IMR-90 (cell line): ENCODE data around the gene NOC2L. TPM values are rescaled to one million over a fixed set of nuclear protein-coding genes. Genes with fewer than 3 reads are reported as not detected.

ENCODE experiments used
- ATAC-seq: fragments of 200-7000 bp; cut with Tn5 transposase; 2 replicates; pipeline ENCODE4 v1.9.1; 2020; ENCODE audit warnings: low read depth, mild to moderate bottlenecking, moderate library complexity
- BruUV-seq: library from RNA; stranded (reverse); fragments of 400-500 nt; replicated peaks from 2 replicates; lab custom pipeline; 2021; lab: Mats Ljungman, UMichigan
- CTCF ChIA-PET: fragments of 300-600 bp; formaldehyde crosslinking; extraction: SDS; loops from one replicate; lab custom pipeline; 2021; ENCODE audit warnings: antibody characterized with exemption; lab: Yijun Ruan, JAX
- POLR2A ChIA-PET: fragments of 300-600 bp; sonication (Branson Sonifier 250); formaldehyde crosslinking; loops from one replicate; lab custom pipeline; 2022; ENCODE audit warnings: antibody characterized with exemption; ENCODE audit not compliant: unreplicated experiment; lab: Charles Lee
- DNase-seq: peaks from one replicate; pipeline ENCODE4 v3.0.0; 2013
- H2AFZ ChIP-seq: replicated peaks from 2 replicates; pipeline ENCODE3; 2013; ENCODE audit warnings: low read length, mild to moderate bottlenecking; ENCODE audit not compliant: poor library complexity
- H2AK5ac ChIP-seq: 2 replicates; pipeline ENCODE4 v1.6.1; 2013; ENCODE audit warnings: low read depth, low read length, inconsistent platforms
- H2AK9ac ChIP-seq: replicated peaks from 2 replicates; pipeline ENCODE3; 2013; ENCODE audit warnings: mild to moderate bottlenecking, low read depth, low read length, moderate library complexity; ENCODE audit not compliant: poor library complexity
- H2BK120ac ChIP-seq: 2 replicates; pipeline ENCODE4 v1.6.1; 2013; ENCODE audit warnings: low read depth, low read length, inconsistent platforms
- H2BK15ac ChIP-seq: 3 replicates; pipeline ENCODE4 v1.6.1; 2013; ENCODE audit warnings: low read depth, low read length, inconsistent platforms
- H2BK20ac ChIP-seq: 2 replicates; pipeline ENCODE4 v1.6.1; 2013; ENCODE audit warnings: low read depth, mild to moderate bottlenecking, inconsistent platforms, low read length, moderate library complexity
- H2BK5ac ChIP-seq: 2 replicates; pipeline ENCODE4 v1.6.1; 2013; ENCODE audit warnings: mild to moderate bottlenecking, low read depth, low read length, inconsistent platforms; ENCODE audit not compliant: poor library complexity, severe bottlenecking
- H3K14ac ChIP-seq: replicated peaks from 2 replicates; pipeline ENCODE4 v1.6.1; 2013; ENCODE audit warnings: low read depth, low read length, inconsistent platforms
- H3K18ac ChIP-seq: 2 replicates; pipeline ENCODE4 v1.6.1; 2013; ENCODE audit warnings: low read depth, low read length, control low read depth
- H3K23ac ChIP-seq: 2 replicates; pipeline ENCODE4 v1.6.1; 2013; ENCODE audit warnings: low read depth, low read length, inconsistent platforms
- H3K27ac ChIP-seq: 2 replicates; pipeline ENCODE4 v1.5.1; 2013; ENCODE audit warnings: mild to moderate bottlenecking, control low read depth, low read length; ENCODE audit not compliant: insufficient read depth
- H3K27me3 ChIP-seq: 2 replicates; pipeline ENCODE4 v1.6.1; 2013; ENCODE audit warnings: low read length; ENCODE audit not compliant: control insufficient read depth, insufficient read depth
- H3K36me3 ChIP-seq: 2 replicates; pipeline ENCODE4 v1.6.1; 2013; ENCODE audit warnings: low read length, mixed read lengths; ENCODE audit not compliant: control insufficient read depth, insufficient read depth
- H3K4ac ChIP-seq: 2 replicates; pipeline ENCODE4 v1.6.1; 2013; ENCODE audit warnings: low read depth, low read length, inconsistent platforms
- H3K4me1 ChIP-seq: 2 replicates; pipeline ENCODE4 v1.6.1; 2013; ENCODE audit warnings: low read length, mixed read lengths; ENCODE audit not compliant: control insufficient read depth, insufficient read depth
- H3K4me2 ChIP-seq: 2 replicates; pipeline ENCODE4 v1.6.1; 2013; ENCODE audit warnings: low read depth, mild to moderate bottlenecking, control low read depth, low read length, moderate library complexity
- H3K4me3 ChIP-seq: 2 replicates; pipeline ENCODE4 v1.5.1; 2013; ENCODE audit warnings: low read depth, mild to moderate bottlenecking, control low read depth, low read length, moderate library complexity; ENCODE audit not compliant: insufficient read depth
- H3K56ac ChIP-seq: 2 replicates; pipeline ENCODE4 v1.6.1; 2013; ENCODE audit warnings: low read length, inconsistent platforms; ENCODE audit not compliant: insufficient read depth; ENCODE audit errors: extremely low read depth
- H3K79me1 ChIP-seq, 2 experiments: 2 replicates each; pipeline ENCODE4 v1.6.1; 2013; ENCODE audit warnings: low read length in 2 of 2, inconsistent platforms in 1 of 2, low read depth in 1 of 2
- H3K9ac ChIP-seq: 2 replicates; pipeline ENCODE4 v1.6.1; 2013; ENCODE audit warnings: low read depth, low read length, control low read depth
- H3K9me1 ChIP-seq: 2 replicates; pipeline ENCODE4 v1.6.1; 2013; ENCODE audit warnings: low read length, inconsistent platforms; ENCODE audit not compliant: insufficient read depth
- H3K9me3 ChIP-seq: 2 replicates; pipeline ENCODE4 v1.6.1; 2013; ENCODE audit warnings: low read length; ENCODE audit not compliant: control insufficient read depth, insufficient read depth
- H4K20me1 ChIP-seq: 2 replicates; pipeline ENCODE4 v1.6.1; 2013; ENCODE audit warnings: low read length, inconsistent platforms; ENCODE audit not compliant: insufficient read depth
- H4K5ac ChIP-seq: 2 replicates; pipeline ENCODE4 v1.6.1; 2013; ENCODE audit warnings: mild to moderate bottlenecking, low read depth, low read length, control low read depth
- H4K8ac ChIP-seq, 2 experiments: 2 replicates each; pipeline ENCODE4 v1.6.1; 2013; ENCODE audit warnings: low read depth in 2 of 2, low read length in 2 of 2, control low read depth in 1 of 2, inconsistent platforms in 1 of 2
- H4K91ac ChIP-seq: 2 replicates; pipeline ENCODE4 v1.6.1; 2013; ENCODE audit warnings: low read depth, low read length, inconsistent platforms; ENCODE audit not compliant: insufficient read depth
- BHLHE40 ChIP-seq: fragments of 150-350 bp; IDR thresholded peaks from 2 replicates; pipeline ENCODE4 v1.6.1; 2016; ENCODE audit warnings: mild to moderate bottlenecking, low read depth, low read length
- CEBPB ChIP-seq: IDR thresholded peaks from 2 replicates; pipeline ENCODE4 v1.6.1; 2012; ENCODE audit warnings: low read depth, low read length, improper control_type of control experiment
- CHD1 ChIP-seq: IDR thresholded peaks from 2 replicates; pipeline ENCODE4 v1.6.1; 2012; ENCODE audit warnings: low read depth, low read length, improper control_type of control experiment
- ELK1 ChIP-seq: fragments of 150-350 bp; IDR thresholded peaks from 2 replicates; pipeline ENCODE4 v1.6.1; 2016; ENCODE audit warnings: low read depth, mild to moderate bottlenecking, low read length, moderate library complexity, borderline replicate concordance
- FOS ChIP-seq: fragments of 150-350 bp; IDR thresholded peaks from 2 replicates; pipeline ENCODE4 v1.6.1; 2016; ENCODE audit warnings: low read depth, low read length
- MAFK ChIP-seq: IDR thresholded peaks from 2 replicates; pipeline ENCODE4 v1.6.1; 2012; ENCODE audit warnings: low read depth, low read length, improper control_type of control experiment
- MAZ ChIP-seq: IDR thresholded peaks from 2 replicates; pipeline ENCODE4 v1.6.1; 2012; ENCODE audit warnings: low read depth, mild to moderate bottlenecking, low read length, improper control_type of control experiment, moderate library complexity, borderline replicate concordance
- MXI1 ChIP-seq: IDR thresholded peaks from 2 replicates; pipeline ENCODE4 v1.6.1; 2012; ENCODE audit warnings: low read depth, mild to moderate bottlenecking, low read length, moderate library complexity, borderline replicate concordance
- NFE2L2 ChIP-seq: fragments of 150-350 bp; IDR thresholded peaks from 2 replicates; pipeline ENCODE4 v1.6.1; 2016; ENCODE audit warnings: low read depth, mild to moderate bottlenecking, low read length
- POLR2A ChIP-seq: IDR thresholded peaks from 2 replicates; pipeline ENCODE4 v1.6.1; 2012; ENCODE audit warnings: mild to moderate bottlenecking, low read depth, low read length
- RAD21 ChIP-seq: IDR thresholded peaks from 2 replicates; pipeline ENCODE4 v1.6.1; 2012; ENCODE audit warnings: low read length, improper control_type of control experiment
- RCOR1 ChIP-seq: IDR thresholded peaks from 2 replicates; pipeline ENCODE4 v1.6.1; 2012; ENCODE audit warnings: mild to moderate bottlenecking, low read length, improper control_type of control experiment; ENCODE audit not compliant: insufficient replicate concordance
- RFX5 ChIP-seq: IDR thresholded peaks from 2 replicates; pipeline ENCODE4 v1.8.0; 2012; ENCODE audit warnings: low read depth, mild to moderate bottlenecking, low read length, moderate library complexity
- SMC3 ChIP-seq: fragments of 150-350 bp; IDR thresholded peaks from 2 replicates; pipeline ENCODE4 v1.6.1; 2016; ENCODE audit warnings: low read depth, mild to moderate bottlenecking, antibody characterized with exemption, low read length, moderate library complexity
- USF2 ChIP-seq: fragments of 150-350 bp; IDR thresholded peaks from 2 replicates; pipeline ENCODE4 v1.6.1; 2017; ENCODE audit warnings: mild to moderate bottlenecking, antibody characterized with exemption, low read length, low read depth
- WGBS, 2 experiments: methylation state at CpG; one replicate each; pipeline versions ENCODE4 v1.1.5 to v1.1.7; 2013; ENCODE audit warnings: missing lambda C conversion rate in 2 of 2; ENCODE audit not compliant: insufficient read length in 1 of 2; ENCODE audit errors: extremely low coverage in 2 of 2; 5-methylcytosine and 5-hydroxymethylcytosine counted together
- dilution Hi-C: fragments of 300-500 bp; cut with HindIII; formaldehyde crosslinking; loops from one replicate; pipeline ENCODE4 v1.14.3; 2018; ENCODE audit warnings: low sequenced_read_pairs; ENCODE audit not compliant: unreplicated experiment
- in situ Hi-C: fragments of 300-500 bp; cut with MboI; formaldehyde crosslinking; loops from 3 replicates; pipeline ENCODE4 v1.14.3; 2019; ENCODE audit warnings: low sequenced_read_pairs, inconsistent platforms, mixed read lengths
- intact Hi-C: fragments of 100-400 bp; cut with micrococcal nuclease; formaldehyde crosslinking; loops from 2 replicates; pipeline ENCODE4 v1.10.0; 2022
- polyA plus RNA-seq, 3 experiments: library from polyadenylated mRNA; depleted of rRNA; stranded (reverse); fragments of >200 nt; gene quantifications; 2 replicates each; pipeline ENCODE4 v1.2.3, GENCODE V29; 2012; ENCODE audit warnings: low replicate concordance in 1 of 3
- total RNA-seq: library from RNA; depleted of rRNA; stranded (reverse); fragments of >200 nt; gene quantifications from 2 replicates; pipeline ENCODE4 v1.2.3, GENCODE V29; 2012

NOC2L gene
- total and polyA plus RNA-seq, 2 of the 4 experiments (the other 2 are of a cell fraction), result 74.2 to 106 TPM

- BruUV-seq, result no TSS peak
- 73% methylated on average over 9 of the region's 13 CpGs; no CpG with 5 or more reads in 1 of the 2 experiments for WGBS, 2 experiments
- Histone ChIP-seq H3K56ac (no peak overlapping the region), H2BK20ac (peak overlapping the region; percentile 52; the same call in 1 of the 2 replicates), H2AFZ (no peak overlapping the region), H2BK5ac (no peak overlapping the region), H3K18ac (no peak overlapping the region), H3K79me1 (peaks cover 0 to 7% of the 10 kb centered on the region in 2 experiments; a peak in 1 of 4 replicates), H3K36me3 (no peaks in the 10 kb centered on the region), H2AK9ac (peak overlapping the region; percentile 56), H3K4me2 (no peak overlapping the region; the same call in 1 of the 2 replicates), H3K9ac (no peak overlapping the region), H3K23ac (no peak overlapping the region; the same call in 1 of the 2 replicates), H3K4me1 (peaks cover 26% of the 10 kb centered on the region), H3K9me1 (no peaks in the 10 kb centered on the region), H2BK15ac (no peak overlapping the region), H3K4ac (peak overlapping the region; percentile 84), H4K91ac (peak overlapping the region; percentile 84), H4K20me1 (no peaks in the 10 kb centered on the region; the same call in 1 of the 2 replicates), H3K27ac (no peak overlapping the region), H3K27me3 (no peaks in the 10 kb centered on the region; the same call in 1 of the 2 replicates), H4K8ac (no peak overlapping the region), H2BK120ac (no peak overlapping the region), H3K4me3 (no peak overlapping the region), H2AK5ac (peak overlapping the region; percentile 86), H3K14ac (no peak overlapping the region), H4K5ac (no peak overlapping the region), H3K9me3 (no peaks in the 10 kb centered on the region)
- in situ Hi-C loops (no loop called here), intact Hi-C loops (no loop called here), dilution Hi-C loops (no loop called here)
- no peak for DNase-seq
- ATAC-seq, result no peak
- ChIA-PET CTCF (interaction anchor here (1.0 kb wide), 1 partner anchor 32 kb away, joined by 4 read pairs; no protein-coding TSS in a partner anchor), POLR2A (no interaction called here)
- no peak for TF ChIP-seq MAZ
- TF ChIP-seq SMC3, result no peak
- no peak for TF ChIP-seq RFX5
- TF ChIP-seq RCOR1, result no peak
- TF ChIP-seq ELK1, result no peak
- no peak for TF ChIP-seq POLR2A
- TF ChIP-seq MAFK, result no peak
- TF ChIP-seq CEBPB, result no peak
- TF ChIP-seq USF2, result no peak
- TF ChIP-seq RAD21, result no peak
- TF ChIP-seq NFE2L2, result no peak
- no peak for TF ChIP-seq FOS
- TF ChIP-seq CHD1, result no peak
- TF ChIP-seq MXI1, result no peak
- TF ChIP-seq BHLHE40, result no peak
Measured at GRCh38 chr1:905811-906599, 53.1 kb downstream of the NOC2L start.
